ENCODE data around the gene ZAP70.

ZAP70 gene

DNA sequence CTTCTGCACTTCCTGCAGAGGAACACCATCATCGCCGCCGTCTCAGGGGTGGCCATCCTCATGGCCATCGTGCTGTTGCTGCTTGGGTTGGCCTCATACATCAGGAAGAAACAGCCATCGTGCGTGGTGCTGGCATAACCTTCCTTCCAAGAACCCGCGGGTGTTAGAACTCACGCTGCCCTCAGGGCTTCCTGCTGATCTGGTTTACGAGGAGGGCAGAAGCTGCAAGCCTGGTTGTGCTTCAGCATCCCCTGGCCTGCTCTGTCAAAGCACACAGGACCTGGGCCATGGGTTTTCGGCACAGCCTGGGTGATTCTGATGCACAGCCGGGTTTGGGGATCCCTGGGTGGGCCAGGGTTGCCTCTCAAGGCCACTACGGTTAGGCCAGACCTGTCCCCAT is 12.2 kb upstream of the ZAP70 start:
- H3K27me3 ChIP-seq = no peaks in the 10 kb centered on the region
- H3K4me1 ChIP-seq (ENCODE audit: control insufficient read depth in 1 of 2, insufficient read depth in 1 of 2, low read depth in 1 of 2, low read length in 1 of 2) = peaks cover 0 to 5% of the 10 kb centered on the region in 2 experiments
- H3K36me3 ChIP-seq = no peaks in the 10 kb centered on the region
- H3K9me3 ChIP-seq = no peaks in the 10 kb centered on the region
- no peak overlapping the region for H3K27ac ChIP-seq
- no peak overlapping the region for H3K4me3 ChIP-seq (ENCODE audit: low read depth in 1 of 2, low read length in 1 of 2)
- TF ChIP-seq, protein P1, sequence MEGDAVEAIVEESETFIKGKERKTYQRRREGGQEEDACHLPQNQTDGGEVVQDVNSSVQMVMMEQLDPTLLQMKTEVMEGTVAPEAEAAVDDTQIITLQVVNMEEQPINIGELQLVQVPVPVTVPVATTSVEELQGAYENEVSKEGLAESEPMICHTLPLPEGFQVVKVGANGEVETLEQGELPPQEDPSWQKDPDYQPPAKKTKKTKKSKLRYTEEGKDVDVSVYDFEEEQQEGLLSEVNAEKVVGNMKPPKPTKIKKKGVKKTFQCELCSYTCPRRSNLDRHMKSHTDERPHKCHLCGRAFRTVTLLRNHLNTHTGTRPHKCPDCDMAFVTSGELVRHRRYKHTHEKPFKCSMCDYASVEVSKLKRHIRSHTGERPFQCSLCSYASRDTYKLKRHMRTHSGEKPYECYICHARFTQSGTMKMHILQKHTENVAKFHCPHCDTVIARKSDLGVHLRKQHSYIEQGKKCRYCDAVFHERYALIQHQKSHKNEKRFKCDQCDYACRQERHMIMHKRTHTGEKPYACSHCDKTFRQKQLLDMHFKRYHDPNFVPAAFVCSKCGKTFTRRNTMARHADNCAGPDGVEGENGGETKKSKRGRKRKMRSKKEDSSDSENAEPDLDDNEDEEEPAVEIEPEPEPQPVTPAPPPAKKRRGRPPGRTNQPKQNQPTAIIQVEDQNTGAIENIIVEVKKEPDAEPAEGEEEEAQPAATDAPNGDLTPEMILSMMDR (IDR thresholded peaks at IDR 0.05) = no peak

DNA sequence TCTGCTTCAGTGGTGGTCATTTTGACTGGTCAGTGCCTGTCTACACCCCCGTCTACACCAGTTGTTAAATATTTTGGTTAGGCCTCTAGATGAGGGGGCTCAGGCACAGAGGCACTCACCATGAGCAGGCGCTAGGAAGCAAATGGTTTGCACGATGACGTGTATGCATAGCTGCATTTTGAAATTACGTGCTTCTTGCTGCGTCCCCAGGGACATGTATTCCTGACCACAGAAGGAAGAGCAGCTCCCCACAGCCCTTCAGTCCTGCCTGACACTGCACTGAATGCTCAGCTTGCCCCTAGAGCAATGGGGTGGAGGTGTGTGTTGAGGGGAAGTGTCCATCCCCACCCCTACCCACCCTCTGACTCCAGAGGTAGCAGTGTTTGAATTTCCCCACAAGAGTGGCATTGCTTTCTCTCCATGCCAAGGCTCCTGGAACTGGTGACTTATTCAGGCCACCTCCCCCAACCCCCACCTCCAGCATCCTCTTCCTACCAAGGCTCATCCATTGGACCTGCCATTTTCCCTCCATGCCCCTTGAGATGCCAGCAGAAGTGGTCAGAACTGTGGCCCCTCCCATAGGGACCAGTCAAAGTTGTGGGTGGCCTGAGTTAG is 11.4 kb upstream of the ZAP70 start:
- Histone ChIP-seq H3K4me1 (ENCODE audit: control insufficient read depth in 1 of 2, insufficient read depth in 1 of 2, low read depth in 1 of 2, low read length in 1 of 2) (peaks cover 0 to 3% of the 10 kb centered on the region in 2 experiments), H3K27ac (no peak overlapping the region), H3K9me3 (no peaks in the 10 kb centered on the region), H3K4me3 (ENCODE audit: low read depth in 1 of 2, low read length in 1 of 2) (no peak overlapping the region), H3K27me3 (no peaks in the 10 kb centered on the region), H3K36me3 (no peaks in the 10 kb centered on the region)
- TF ChIP-seq, protein P1 (IDR thresholded peaks at IDR 0.05) = no peak

DNA sequence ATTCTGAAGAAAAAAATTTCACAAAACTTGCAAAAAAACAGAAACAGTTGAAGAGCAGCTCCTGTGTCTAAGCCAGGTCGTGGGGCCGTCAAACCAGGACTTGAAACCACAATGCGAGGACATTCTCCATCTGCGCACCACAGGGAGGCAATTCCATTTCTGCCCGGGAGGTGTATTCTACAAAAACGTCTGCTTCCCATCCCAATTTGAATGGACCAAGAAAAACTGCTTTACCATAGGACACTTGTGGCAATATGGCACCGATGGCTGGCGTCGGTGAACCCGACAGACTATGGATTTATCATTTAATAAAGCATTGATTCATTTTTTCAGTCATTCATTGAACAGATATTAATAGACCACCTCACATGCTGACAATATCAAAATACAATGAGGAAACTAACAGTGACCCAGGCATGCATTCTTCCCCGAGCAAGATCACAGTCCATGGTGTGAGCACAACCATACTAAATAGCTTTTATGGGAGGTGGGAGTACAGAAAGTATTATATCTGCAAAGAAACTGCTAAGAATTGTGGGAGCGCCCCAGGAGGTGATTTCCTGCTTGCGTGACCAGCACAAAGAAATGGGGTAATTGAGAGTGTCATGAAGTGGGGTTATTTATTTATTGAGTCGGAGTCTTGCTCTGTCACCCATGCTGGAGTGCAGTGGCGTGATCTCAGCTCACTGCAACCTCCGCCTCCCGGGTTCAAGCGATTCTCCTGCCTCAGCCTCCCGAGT is 10.5 kb upstream of the ZAP70 start:
- no peaks in the 10 kb centered on the region for H3K36me3 ChIP-seq
- H3K9me3 ChIP-seq = no peaks in the 10 kb centered on the region
- H3K4me3 ChIP-seq (ENCODE audit: low read depth in 1 of 2, low read length in 1 of 2) = no peak overlapping the region
- TF ChIP-seq, protein P1 (IDR thresholded peaks at IDR 0.05) = no peak
- no peak overlapping the region for H3K27ac ChIP-seq
- no peaks in the 10 kb centered on the region for H3K4me1 ChIP-seq (ENCODE audit: control insufficient read depth in 1 of 2, insufficient read depth in 1 of 2, low read depth in 1 of 2, low read length in 1 of 2)
- H3K27me3 ChIP-seq = no peaks in the 10 kb centered on the region

DNA sequence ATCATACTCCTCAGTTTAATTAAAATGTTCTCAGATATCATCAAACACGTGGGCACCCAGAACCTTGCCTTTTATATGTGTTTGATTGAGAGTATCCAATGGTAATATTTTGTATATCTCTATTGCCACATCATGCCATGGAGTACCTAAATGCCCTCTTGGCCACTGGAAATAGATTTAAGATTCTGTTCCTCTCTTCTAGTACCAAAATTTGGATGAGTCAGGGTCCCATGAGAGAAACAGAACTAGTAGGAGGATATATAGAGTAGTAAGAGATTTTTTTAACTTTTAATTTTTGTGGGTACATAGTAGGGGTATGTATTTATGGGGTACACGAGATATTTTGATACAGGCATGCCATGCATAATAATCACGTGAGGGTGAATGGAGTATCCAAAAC is 9.6 kb upstream of the ZAP70 start:
- Histone ChIP-seq H3K36me3 (no peaks in the 10 kb centered on the region), H3K4me1 (ENCODE audit: control insufficient read depth in 1 of 2, insufficient read depth in 1 of 2, low read depth in 1 of 2, low read length in 1 of 2) (no peaks in the 10 kb centered on the region), H3K27ac (no peak overlapping the region), H3K27me3 (no peaks in the 10 kb centered on the region), H3K9me3 (no peaks in the 10 kb centered on the region), H3K4me3 (ENCODE audit: low read depth in 1 of 2, low read length in 1 of 2) (no peak overlapping the region)
- TF ChIP-seq, protein P1 (IDR thresholded peaks at IDR 0.05) = no peak

DNA sequence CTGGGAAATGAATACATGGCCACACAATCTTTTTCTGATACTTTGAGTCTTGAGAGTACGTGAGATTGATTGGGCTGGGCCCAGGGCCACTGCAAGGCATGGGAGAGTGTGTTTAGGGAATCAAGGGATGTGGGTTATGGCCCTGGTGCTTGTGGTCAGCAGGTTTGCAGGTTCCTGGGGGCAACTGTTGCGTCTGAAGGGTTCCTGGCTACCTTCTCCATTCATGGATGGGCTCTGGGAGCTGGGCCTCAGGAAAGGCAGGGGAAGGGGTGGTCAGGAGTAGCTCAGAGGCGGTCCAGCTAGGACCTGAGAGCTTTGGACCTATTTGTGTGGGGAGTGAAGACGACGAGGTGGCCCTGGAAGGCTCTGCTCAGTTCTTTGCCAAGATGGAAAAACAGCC is 8.4 kb upstream of the ZAP70 start:
- Histone ChIP-seq H3K36me3 (no peaks in the 10 kb centered on the region), H3K9me3 (no peaks in the 10 kb centered on the region), H3K27ac (no peak overlapping the region), H3K27me3 (no peaks in the 10 kb centered on the region), H3K4me3 (ENCODE audit: low read depth in 1 of 2, low read length in 1 of 2) (no peak overlapping the region), H3K4me1 (ENCODE audit: control insufficient read depth in 1 of 2, insufficient read depth in 1 of 2, low read depth in 1 of 2, low read length in 1 of 2) (no peaks in the 10 kb centered on the region)
- TF ChIP-seq, protein P1 (IDR thresholded peaks at IDR 0.05) = no peak
